GM19035 (cell line): ENCODE results near the gene SLC29A1.

Source experiments
- ATAC-seq: cut with Tn5 transposase; IDR thresholded peaks from one replicate; pipeline ENCODE4 v1.9.1; 2021; ENCODE audit not compliant: unreplicated experiment

Gene SLC29A1

GRCh38 chr6:44278774-44279697, 55.6 kb downstream of the SLC29A1 start:
- no peak for ATAC-seq
